DMS 273 treated with DMSO at 0.1 percent for 48 hours (cell line): ENCODE results near the gene CATSPER1.

Experiments used
- DNase-seq: peaks from one replicate; lab custom pipeline; 2025; lab: John Stamatoyannopoulos, UW

CATSPER1 gene

GRCh38 chr11:66002648-66003225 is 23.5 kb downstream of the CATSPER1 start:
- peak; percentile 8 for DNase-seq

- DNase-seq, result peak; percentile 85
These were observed 24.2 kb downstream of the CATSPER1 start, which contains the start of the genes BANF1 and EIF1AD for GRCh38 chr11:66001942-66002647. TSS of gene BANF1 (plus strand) at chr11:66002503. CDS start at chr11:66003251, 748 bp downstream. TSS of gene EIF1AD (minus strand) at chr11:66002157. CDS start at chr11:66000389, 1,768 bp downstream.

GRCh38 chr11:65997286-65997685 is 29.0 kb downstream of the CATSPER1 start:
- no peak for DNase-seq

- no peak for DNase-seq
These were observed 34.2 kb downstream of the CATSPER1 start for GRCh38 chr11:65992056-65992455.

- DNase-seq, result peak; percentile 79
These were observed 37.3 kb downstream of the CATSPER1 start for GRCh38 chr11:65988791-65989592.

GRCh38 chr11:65987336-65987735 is 38.9 kb downstream of the CATSPER1 start:
- no peak for DNase-seq

- DNase-seq, result no peak
These were observed 42.7 kb downstream of the CATSPER1 start for GRCh38 chr11:65983589-65983987.

GRCh38 chr11:65982824-65983588 is 43.3 kb downstream of the CATSPER1 start:
- DNase-seq, result no peak

- DNase-seq, result no peak
These were observed 44.1 kb downstream of the CATSPER1 start for GRCh38 chr11:65981972-65982823.

- DNase-seq, result no peak
These were observed 45.1 kb downstream of the CATSPER1 start for GRCh38 chr11:65981101-65981740.

- no peak for DNase-seq
These were observed 47.0 kb downstream of the CATSPER1 start for GRCh38 chr11:65979261-65979759.

GRCh38 chr11:65978391-65979238 is 47.7 kb downstream of the CATSPER1 start:
- DNase-seq, result no peak

GRCh38 chr11:65977621-65978390 is 48.5 kb downstream of the CATSPER1 start:
- no peak for DNase-seq

- no peak for DNase-seq
These were observed 49.8 kb downstream of the CATSPER1 start for GRCh38 chr11:65976216-65977176.

- DNase-seq, result no peak
These were observed 50.5 kb downstream of the CATSPER1 start for GRCh38 chr11:65975771-65976170.

GRCh38 chr11:65973439-65974110 is 52.7 kb downstream of the CATSPER1 start:
- DNase-seq, result no peak

GRCh38 chr11:65972116-65972515 is 54.2 kb downstream of the CATSPER1 start:
- DNase-seq, result no peak
